AG04449 (cell line): ENCODE measurements around the gene GPC5.

Source experiments
- CTCF ChIA-PET: fragments of 350-600 bp; formaldehyde crosslinking; extraction: SDS; loops from one replicate; lab custom pipeline; 2021; ENCODE audit warnings: antibody characterized with exemption; lab: Yijun Ruan, JAX
- POLR2A ChIA-PET: fragments of 400-600, 350-600 bp; formaldehyde crosslinking; extraction: SDS; loops from one replicate; lab custom pipeline; 2020; ENCODE audit warnings: antibody characterized with exemption, inconsistent platforms; lab: Yijun Ruan, JAX
- DNase-seq: peaks from one replicate; pipeline ENCODE4 v3.0.0-alpha.2; 2010; ENCODE audit warnings: low read depth, low spot score
- H3K4me3 ChIP-seq: 2 replicates; pipeline ENCODE4 v1.5.1; 2011; ENCODE audit warnings: low read depth, mild to moderate bottlenecking, control low read depth, low read length
- CTCF ChIP-seq: IDR thresholded peaks from one replicate; pipeline ENCODE4 v1.5.1; 2011; ENCODE audit warnings: mild to moderate bottlenecking, moderate library complexity, low read length, control low read depth, inconsistent platforms; ENCODE audit not compliant: insufficient read depth; ENCODE audit errors: missing control alignments

Gene GPC5

GRCh38 chr13:91930687-91931086 is 532.3 kb downstream of the GPC5 start:
- POLR2A ChIA-PET: no interaction called here
- no peak overlapping the region for H3K4me3 ChIP-seq
- no peak for DNase-seq
- TF ChIP-seq CTCF: no peak
- CTCF ChIA-PET: no interaction called here

GRCh38 chr13:91934354-91934753 is 535.9 kb downstream of the GPC5 start:
- no peak overlapping the region for H3K4me3 ChIP-seq
- no peak for DNase-seq
- ChIA-PET CTCF (no interaction called here), POLR2A (no interaction called here)
- no peak for TF ChIP-seq CTCF

GRCh38 chr13:91946498-91947070 is 548.2 kb downstream of the GPC5 start:
- ChIA-PET CTCF (no interaction called here), POLR2A (no interaction called here)
- no peak for TF ChIP-seq CTCF
- no peak overlapping the region for H3K4me3 ChIP-seq
- DNase-seq: no peak

- no peak for DNase-seq
- TF ChIP-seq CTCF: no peak
- CTCF ChIA-PET: no interaction called here
These were observed 550.3 kb downstream of the GPC5 start for GRCh38 chr13:91948736-91949135.

GRCh38 chr13:91950803-91951202 is 552.4 kb downstream of the GPC5 start:
- no peak overlapping the region for H3K4me3 ChIP-seq
- no peak for TF ChIP-seq CTCF
- ChIA-PET POLR2A (no interaction called here), CTCF (no interaction called here)
- DNase-seq: no peak

More at GRCh38 chr13:91948736-91949135, 550.3 kb downstream of the GPC5 start:
- no peak overlapping the region for H3K4me3 ChIP-seq
- POLR2A ChIA-PET: no interaction called here

- DNase-seq: no peak
- no peak overlapping the region for H3K4me3 ChIP-seq
- CTCF ChIA-PET: no interaction called here
These were observed 557.3 kb downstream of the GPC5 start for GRCh38 chr13:91955546-91956355.

More at GRCh38 chr13:91955546-91956355, 557.3 kb downstream of the GPC5 start:
- no peak for TF ChIP-seq CTCF
- POLR2A ChIA-PET: no interaction called here
